ENCODE measurements around the gene PRG2.
"Not testable (repeated sequence)": the region's sequence is repeated elsewhere in the genome, so short reads cannot be mapped to it uniquely, and the experiment has no call there.

PRG2 gene

DNA sequence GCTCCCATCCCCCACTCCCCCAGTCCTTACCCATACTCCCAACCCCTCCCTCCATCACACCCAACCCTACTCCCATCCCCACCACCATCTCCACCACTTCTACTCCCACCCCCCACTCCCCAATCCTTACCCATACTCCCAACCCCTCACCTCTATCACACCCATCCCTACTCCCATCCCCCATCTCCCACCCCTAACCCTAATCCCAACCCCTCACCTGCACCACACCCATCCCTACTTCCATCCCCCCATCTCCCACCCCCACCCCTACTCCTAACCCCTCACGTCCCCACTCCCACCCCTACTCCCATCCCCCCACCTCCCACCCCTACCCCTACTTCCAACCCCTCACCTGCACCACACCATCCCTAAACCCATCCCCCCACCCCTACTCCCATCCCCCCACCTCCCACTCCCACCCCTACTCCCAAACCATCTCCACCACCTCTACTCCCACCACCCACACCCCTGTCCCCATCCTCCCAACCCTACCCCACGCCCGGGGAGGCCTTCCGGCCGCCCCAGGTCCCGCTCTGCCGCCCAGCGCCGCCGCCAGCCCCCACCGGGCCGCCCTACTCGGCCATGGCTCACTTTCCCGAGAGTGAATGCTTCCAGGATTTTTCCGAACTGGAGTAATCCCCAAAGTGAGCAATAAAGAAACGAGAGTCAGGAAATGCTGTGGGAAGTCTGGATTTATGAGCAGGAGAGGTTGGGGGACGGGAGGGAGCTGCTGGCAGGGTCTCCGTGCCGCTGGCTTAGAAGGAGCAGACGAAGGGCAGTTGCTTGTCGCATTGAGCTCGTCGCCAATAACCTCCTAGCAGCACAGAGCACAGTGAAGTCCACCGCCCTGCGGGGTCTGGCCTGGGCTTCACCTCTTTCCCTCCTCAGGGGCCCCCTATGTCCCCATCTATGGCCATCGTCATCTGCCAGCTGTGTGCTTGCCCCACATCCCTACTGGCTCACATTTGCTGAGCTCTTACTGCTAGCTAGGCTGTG is 14.1 kb downstream of the PRG2 start:
- no peak for ATAC-seq (replicated peaks)
- DNase-seq = no peak
- Mint-ChIP-seq H3K4me1 (peaks cover 0 to 2% of the 10 kb centered on the region in 2 donors), H3K36me3 (no peaks in the 10 kb centered on the region), H3K9me3 (peaks cover 0 to 3% of the 10 kb centered on the region in 2 donors), H3K4me3 (no peak overlapping the region), H3K27ac (no peak overlapping the region), H3K27me3 (peaks cover 17 to 26% of the 10 kb centered on the region in 2 donors)

DNA sequence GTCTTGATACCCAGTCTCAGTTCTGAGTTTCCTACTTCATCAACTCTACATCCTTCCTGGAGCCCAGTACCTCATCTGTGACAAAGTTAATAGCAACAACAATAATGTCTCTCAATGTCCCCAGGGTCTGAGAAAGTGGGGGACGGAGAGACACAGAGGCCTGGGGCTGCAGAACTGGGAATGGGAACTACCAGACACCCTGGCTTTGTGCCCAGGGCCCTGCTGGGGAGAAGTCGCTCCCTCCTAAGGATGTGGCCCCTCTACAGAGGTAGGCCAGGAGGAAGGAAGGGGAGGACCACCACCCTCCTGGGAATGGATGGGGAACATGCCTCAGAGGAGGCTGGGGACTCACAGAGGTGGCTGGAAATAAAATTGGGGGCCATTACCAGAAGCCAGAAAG is 15.0 kb downstream of the PRG2 start:
- ATAC-seq (replicated peaks) = no peak
- Mint-ChIP-seq H3K9me3 (peaks cover 0 to 3% of the 10 kb centered on the region in 2 donors), H3K27ac (no peak overlapping the region)

DNA sequence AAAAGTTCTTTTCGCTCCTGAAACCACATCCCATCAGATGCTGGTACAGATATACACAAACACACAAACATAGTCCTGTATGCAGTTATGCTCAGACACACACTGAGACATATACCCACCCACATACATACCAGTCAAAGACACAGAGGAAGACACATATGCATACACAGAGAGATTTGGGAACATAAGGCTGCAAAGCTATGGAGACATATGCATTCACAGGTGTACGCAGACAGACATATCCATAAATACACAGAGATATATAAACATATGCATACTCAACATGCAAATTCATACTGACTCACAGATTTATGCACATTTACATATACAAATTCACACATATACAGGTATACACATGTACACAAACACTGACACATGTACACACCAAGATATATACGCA is 15.5 kb downstream of the PRG2 start:
- ATAC-seq (replicated peaks) (no peak), DNase-seq (no peak)
- Mint-ChIP-seq H3K9me3 (peaks cover 0 to 3% of the 10 kb centered on the region in 2 donors), H3K27me3 (peaks cover 17 to 20% of the 10 kb centered on the region in 2 donors), H3K4me1 (peaks cover 0 to 4% of the 10 kb centered on the region in 2 donors), H3K36me3 (no peaks in the 10 kb centered on the region), H3K4me3 (no peak overlapping the region), H3K27ac (no peak overlapping the region)

More for the DNA sequence above, 15.0 kb downstream of the PRG2 start:
- no peaks in the 10 kb centered on the region for H3K36me3 Mint-ChIP-seq
- no peak overlapping the region for H3K4me3 Mint-ChIP-seq
- peaks cover 0 to 4% of the 10 kb centered on the region in 2 donors for H3K4me1 Mint-ChIP-seq
- DNase-seq = no peak
- peaks cover 17 to 25% of the 10 kb centered on the region in 2 donors for H3K27me3 Mint-ChIP-seq

DNA sequence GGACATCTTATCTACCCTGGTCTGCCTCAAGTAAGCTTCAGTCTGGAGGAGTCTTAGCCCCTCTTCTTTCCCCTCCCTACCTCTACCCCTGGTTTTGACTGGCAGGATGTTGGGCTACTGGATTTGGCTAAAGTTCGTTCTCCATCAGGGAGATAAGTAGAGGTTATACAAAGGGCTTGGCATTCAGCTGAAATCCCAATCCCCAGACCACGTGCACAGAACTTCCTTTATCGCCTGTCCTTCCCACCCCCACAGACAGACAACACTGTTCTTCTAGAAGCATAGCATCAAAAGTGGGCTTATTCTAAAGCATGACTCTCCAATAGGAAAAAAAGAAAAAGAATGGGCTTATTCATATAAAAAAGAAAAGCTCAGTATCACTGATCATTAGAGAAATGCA is 17.3 kb downstream of the PRG2 start:
- peaks cover 4 to 8% of the 10 kb centered on the region in 2 donors for H3K4me1 Mint-ChIP-seq
- no peaks in the 10 kb centered on the region for H3K36me3 Mint-ChIP-seq
- no peak overlapping the region for H3K27ac Mint-ChIP-seq
- DNase-seq (no peak), ATAC-seq (replicated peaks) (no peak)
- peaks cover 14 to 21% of the 10 kb centered on the region in 2 donors for H3K27me3 Mint-ChIP-seq
- no peaks in the 10 kb centered on the region for H3K9me3 Mint-ChIP-seq
- no peak overlapping the region for H3K4me3 Mint-ChIP-seq

DNA sequence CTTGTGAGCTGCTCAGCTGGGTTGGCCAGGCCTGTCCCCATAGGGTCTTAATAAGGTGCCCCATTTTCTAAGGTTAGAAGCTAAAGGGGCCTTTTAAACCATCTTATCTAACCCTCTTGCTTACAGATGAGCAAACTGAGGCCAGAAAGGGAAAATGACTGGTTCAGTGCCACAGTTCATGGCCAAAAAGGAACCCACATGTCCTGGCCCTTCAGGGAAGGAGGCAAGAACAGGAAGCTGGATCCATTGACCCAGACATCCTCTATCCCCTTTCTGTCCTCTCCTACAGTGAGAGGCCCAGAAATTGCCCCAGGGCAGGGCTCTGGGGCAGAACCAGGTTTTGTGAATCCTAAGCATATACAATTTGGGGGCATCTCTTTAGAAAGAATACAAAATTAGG is 19.5 kb downstream of the PRG2 start:
- Mint-ChIP-seq H3K36me3 (no peaks in the 10 kb centered on the region), H3K27me3 (peaks cover 0 to 15% of the 10 kb centered on the region in 2 donors), H3K4me3 (no peak overlapping the region), H3K27ac (no peak overlapping the region), H3K9me3 (no peaks in the 10 kb centered on the region), H3K4me1 (peaks cover 5 to 9% of the 10 kb centered on the region in 2 donors)
- ATAC-seq (replicated peaks) (no peak), DNase-seq (no peak)

DNA sequence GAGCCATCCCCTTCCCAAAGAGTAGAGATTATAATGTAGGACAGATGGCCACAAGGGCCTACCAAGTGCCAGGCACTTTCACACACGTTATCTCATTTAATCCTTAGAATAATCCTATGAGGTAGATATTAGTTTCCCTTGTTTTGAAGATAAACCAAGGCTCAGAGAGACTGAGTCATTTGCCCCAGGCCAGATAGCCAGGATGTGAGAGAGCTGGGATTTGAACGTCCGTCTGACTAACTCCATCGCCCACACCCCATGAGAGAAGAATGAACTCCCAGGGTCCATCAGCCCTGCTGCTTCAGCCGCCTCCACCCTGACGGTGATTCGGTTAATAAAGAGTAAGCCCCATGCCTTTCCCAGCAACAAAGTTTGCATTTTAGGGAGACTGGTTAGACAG is 20.2 kb downstream of the PRG2 start:
- DNase-seq (no peak), ATAC-seq (replicated peaks) (no peak)
- Mint-ChIP-seq H3K9me3 (no peaks in the 10 kb centered on the region), H3K36me3 (no peaks in the 10 kb centered on the region), H3K27ac (no peak overlapping the region), H3K27me3 (peaks cover 0 to 15% of the 10 kb centered on the region in 2 donors), H3K4me1 (peaks cover 5 to 9% of the 10 kb centered on the region in 2 donors), H3K4me3 (no peak overlapping the region)

DNA sequence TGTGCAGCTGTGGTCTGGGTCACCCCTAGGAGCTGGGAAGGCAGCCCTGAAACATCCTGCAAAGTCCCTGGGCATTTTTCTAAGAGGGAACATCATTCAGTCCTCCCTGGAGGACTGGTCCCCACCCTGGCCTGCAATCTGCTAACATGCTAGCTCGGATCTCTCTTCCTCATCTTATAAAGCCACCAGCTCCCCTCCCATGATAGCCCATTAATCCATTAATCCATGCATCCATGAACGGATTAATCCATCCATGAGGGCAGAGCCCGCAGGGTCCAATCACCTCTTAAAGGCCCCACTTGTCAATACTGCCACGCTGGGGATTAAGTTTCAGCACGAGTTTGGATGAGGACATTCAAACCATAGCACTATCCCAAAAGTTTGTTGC is 21.6 kb downstream of the PRG2 start:
- no peaks in the 10 kb centered on the region for H3K9me3 Mint-ChIP-seq

DNA sequence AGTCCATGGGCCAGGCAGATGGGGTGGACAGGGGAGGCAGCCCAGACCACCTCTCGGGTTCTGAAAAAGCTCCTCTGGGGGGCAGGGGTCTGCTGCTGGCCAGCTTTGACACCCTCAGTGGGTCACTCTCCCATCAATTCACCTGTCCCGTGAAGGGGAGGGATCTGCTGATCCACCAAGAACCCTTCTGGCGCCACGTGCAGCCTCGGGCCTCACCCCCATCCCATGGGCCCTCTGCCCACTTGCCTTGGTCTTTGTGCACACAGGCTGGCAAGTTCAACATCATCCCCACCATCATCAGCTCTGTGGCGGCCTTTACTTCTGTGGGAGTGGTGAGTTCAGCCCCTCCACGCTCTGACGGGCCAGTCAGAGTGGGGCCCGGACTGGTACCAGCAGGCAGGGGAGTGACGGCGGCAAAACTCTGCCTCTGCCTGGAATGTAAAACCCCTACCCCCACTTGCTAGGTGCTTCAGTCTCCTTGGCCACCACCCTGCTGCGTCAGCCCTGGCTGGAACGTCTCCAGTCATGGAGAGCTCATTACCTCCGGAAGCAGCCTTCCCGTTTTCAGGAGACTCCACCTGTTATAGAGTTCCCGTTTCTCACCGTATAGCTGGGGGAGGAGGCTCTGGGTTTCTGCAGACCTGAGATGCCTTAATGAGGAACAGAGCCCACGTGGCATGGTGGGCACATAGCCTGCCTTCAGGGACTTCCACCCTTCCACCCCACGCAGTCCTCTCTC is 22.2 kb downstream of the PRG2 start:
- H3K36me3 Mint-ChIP-seq = no peaks in the 10 kb centered on the region
- no peak overlapping the region for H3K27ac Mint-ChIP-seq
- DNase-seq (no peak), ATAC-seq (replicated peaks) (peak; percentile 31 to 43)
- no peak overlapping the region for H3K4me3 Mint-ChIP-seq
- H3K9me3 Mint-ChIP-seq = no peaks in the 10 kb centered on the region
- peaks cover 5 to 7% of the 10 kb centered on the region in 2 donors for H3K4me1 Mint-ChIP-seq
- peaks cover 0 to 21% of the 10 kb centered on the region in 2 donors for H3K27me3 Mint-ChIP-seq

More for the DNA sequence above, 21.6 kb downstream of the PRG2 start:
- DNase-seq = no peak
- Mint-ChIP-seq H3K4me1 (peaks cover 5 to 7% of the 10 kb centered on the region in 2 donors), H3K4me3 (no peak overlapping the region), H3K27me3 (peaks cover 0 to 19% of the 10 kb centered on the region in 2 donors), H3K27ac (no peak overlapping the region), H3K36me3 (no peaks in the 10 kb centered on the region)
- no peak for ATAC-seq (replicated peaks)

DNA sequence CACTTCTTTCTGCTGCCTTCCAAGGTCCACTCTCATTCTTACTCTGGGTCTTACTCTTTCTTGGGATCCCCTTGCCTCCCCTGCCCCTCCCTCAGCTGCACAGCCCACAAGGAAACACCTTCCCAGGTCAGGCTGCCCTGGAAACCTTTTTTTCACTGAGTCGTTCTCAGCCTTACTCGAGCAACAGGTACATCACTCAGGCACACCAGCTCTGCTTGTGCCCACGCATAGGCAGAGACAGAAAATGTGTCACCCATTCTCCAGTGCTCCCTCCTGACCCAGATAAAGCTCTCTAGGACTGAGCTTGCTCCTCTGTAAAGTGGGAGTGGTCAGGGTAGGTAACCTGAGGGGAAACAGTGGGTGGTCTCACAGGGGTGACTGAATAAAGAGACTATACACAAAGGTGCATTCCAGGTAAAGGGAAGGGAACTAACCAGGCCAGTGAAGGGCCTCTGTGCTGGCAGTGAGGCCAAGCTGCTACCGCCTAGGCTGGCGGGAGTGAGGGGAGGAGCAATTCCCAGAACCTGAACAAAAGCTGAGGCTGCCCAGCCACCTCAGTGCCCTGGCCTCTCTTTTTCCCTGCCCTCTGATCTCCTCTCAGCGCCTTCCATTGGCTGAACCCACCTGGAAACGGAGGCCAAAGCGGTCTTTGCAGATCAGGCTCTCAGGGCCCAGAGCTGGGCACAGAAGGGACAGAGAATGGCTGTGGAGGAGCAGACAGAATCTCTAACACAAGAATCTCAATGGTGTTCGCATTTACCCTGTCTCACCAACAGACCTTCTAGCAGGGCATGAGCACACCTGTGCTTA is 25.4 kb downstream of the PRG2 start:
- Mint-ChIP-seq H3K4me1 (peaks cover 5% of the 10 kb centered on the region in 2 donors), H3K4me3 (no peak overlapping the region), H3K27me3 (peaks cover 5 to 30% of the 10 kb centered on the region in 2 donors), H3K27ac (no peak overlapping the region), H3K9me3 (no peaks in the 10 kb centered on the region), H3K36me3 (no peaks in the 10 kb centered on the region)
- DNase-seq (no peak), ATAC-seq (replicated peaks) (no peak)

DNA sequence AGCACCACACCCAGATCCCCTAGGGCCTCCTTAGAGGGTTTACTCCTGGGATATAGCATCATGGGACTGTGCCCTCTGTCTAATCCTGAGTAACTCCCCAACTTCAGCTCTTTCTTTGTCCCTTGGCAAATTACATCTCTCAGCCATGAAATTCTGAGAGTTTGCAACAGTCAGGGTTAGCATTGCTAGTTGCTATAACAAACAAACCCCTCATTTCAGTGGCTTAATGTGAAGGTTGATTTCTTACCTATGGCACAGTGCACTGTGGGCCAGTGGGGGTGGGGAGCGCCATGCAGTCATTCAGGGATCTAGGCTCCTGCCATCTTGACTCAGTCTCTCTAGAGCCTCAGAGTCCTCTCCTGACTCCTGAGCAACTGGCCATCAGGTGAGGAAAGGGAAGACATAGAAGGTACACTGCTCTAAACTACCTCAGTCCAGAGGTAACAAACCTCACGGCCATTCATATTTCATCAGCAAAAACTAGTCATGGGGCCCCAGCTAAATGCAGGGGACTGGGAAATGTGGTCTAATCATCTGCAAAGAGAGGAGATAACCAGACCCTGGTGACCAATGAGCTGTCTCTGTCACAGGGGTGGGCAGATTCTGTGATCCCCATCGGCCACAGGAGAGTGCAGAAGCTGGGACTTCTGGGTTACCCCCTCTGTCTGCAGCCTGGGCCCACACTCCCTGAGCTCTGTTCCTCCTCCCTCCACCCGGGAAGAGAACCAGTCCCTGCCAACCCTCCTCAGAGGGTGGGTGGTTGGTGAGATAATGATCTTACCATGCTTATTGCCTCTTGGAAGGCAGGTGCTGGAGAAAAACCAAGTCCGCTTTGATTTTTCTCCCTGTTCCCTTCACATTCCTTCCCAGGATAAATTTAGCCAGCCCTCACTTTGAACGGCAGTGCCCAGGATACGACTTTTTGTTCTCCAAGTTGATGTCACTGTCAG is 27.0 kb downstream of the PRG2 start:
- Mint-ChIP-seq H3K4me3 (no peak overlapping the region), H3K27me3 (peaks cover 5 to 24% of the 10 kb centered on the region in 2 donors), H3K9me3 (no peaks in the 10 kb centered on the region), H3K4me1 (peaks cover 3 to 4% of the 10 kb centered on the region in 2 donors), H3K27ac (no peak overlapping the region), H3K36me3 (no peaks in the 10 kb centered on the region)
- no peak for ATAC-seq (replicated peaks)
- DNase-seq = no peak

DNA sequence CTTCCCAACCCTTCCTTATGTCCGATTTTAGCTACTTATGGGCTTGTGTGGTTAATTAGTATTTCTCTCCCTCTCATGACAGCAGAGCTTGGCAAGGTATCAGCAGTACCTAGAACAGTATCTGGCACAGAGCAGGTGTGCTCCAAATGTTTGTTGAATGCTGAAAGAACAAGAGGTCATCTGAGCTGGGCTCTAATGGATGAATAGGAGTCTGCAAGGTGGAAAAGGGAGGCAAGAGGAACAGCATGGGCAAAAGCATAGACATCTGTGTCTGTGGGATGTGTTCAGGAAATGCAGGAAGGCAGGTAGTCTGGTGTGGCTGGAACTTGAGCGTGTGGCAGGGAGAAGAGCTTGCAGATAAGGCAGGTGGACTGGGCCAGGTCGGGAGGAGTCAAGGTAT is 28.5 kb downstream of the PRG2 start:
- H3K27ac Mint-ChIP-seq = no peak overlapping the region
- DNase-seq (no peak), ATAC-seq (replicated peaks) (no peak)
- no peaks in the 10 kb centered on the region for H3K9me3 Mint-ChIP-seq
- H3K4me3 Mint-ChIP-seq = no peak overlapping the region
- H3K4me1 Mint-ChIP-seq = no peaks in the 10 kb centered on the region
- H3K27me3 Mint-ChIP-seq = peaks cover 5 to 19% of the 10 kb centered on the region in 2 donors
- H3K36me3 Mint-ChIP-seq = no peaks in the 10 kb centered on the region

DNA sequence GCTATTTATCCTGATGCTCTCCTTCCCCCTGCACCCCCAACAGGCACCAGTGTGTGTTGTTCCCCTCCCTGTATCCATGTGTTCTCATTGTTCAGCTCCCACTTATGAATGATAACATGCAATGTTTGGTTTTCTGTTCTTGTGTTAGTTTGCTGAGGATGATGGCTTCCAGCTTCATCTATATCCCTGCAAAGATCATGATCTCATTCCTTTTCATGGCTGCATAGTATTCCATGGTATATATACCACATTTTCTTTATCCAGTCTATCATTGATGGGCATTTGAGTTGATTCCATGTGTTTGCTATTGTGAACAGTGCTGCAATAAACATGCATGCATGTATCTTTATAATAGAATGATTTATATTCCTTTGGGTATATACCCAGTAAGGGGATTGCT is 29.0 kb downstream of the PRG2 start:
- not testable (repeated sequence) for ATAC-seq (replicated peaks); H3K4me3 Mint-ChIP-seq

DNA sequence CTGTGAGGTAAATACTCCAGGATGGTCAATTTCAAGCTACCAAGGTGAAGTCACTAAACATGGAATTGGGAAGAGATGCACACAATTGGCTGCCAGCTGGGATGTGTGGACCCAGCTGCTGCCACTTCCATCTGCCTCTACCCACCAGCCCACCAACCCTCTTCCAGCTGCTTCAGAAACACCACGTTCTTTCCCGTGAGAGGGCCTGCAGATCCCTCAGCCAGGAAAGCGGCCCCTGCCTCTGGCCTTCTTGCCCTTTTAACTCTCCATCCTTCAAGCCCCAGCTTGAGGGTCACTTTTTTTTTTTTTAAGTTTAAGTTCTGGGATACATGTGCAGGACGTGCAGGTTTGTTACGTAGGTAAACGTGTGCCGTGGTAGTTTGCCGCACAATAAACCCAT is 29.5 kb downstream of the PRG2 start:
- Mint-ChIP-seq H3K9me3 (no peaks in the 10 kb centered on the region), H3K27me3 (peaks cover 14 to 23% of the 10 kb centered on the region in 2 donors), H3K36me3 (no peaks in the 10 kb centered on the region), H3K4me3 (no peak overlapping the region), H3K4me1 (peaks cover 0 to 6% of the 10 kb centered on the region in 2 donors), H3K27ac (no peak overlapping the region)
- ATAC-seq (replicated peaks) = no peak
- DNase-seq = no peak

More for the DNA sequence above, 29.0 kb downstream of the PRG2 start:
- not testable (repeated sequence) for H3K36me3 Mint-ChIP-seq, H3K4me1 Mint-ChIP-seq, DNase-seq, H3K9me3 Mint-ChIP-seq, H3K27ac Mint-ChIP-seq
- H3K27me3 Mint-ChIP-seq = peaks cover 10 to 19% of the 10 kb centered on the region in 2 donors
